GM21825 (cell line): ENCODE measurements around the gene S100A1.
"Not testable (repeated sequence)": the region's sequence is repeated elsewhere in the genome, so short reads cannot be mapped to it uniquely, and the experiment has no call there.

Experiments
- ATAC-seq: cut with Tn5 transposase; IDR thresholded peaks from one replicate; pipeline ENCODE4 v1.9.1; 2021; ENCODE audit warnings: mild to moderate bottlenecking, moderate library complexity; ENCODE audit not compliant: unreplicated experiment

S100A1 gene

GRCh38 chr1:153629971-153630370, 1.7 kb downstream of the S100A1 start:
- ATAC-seq, result no peak

DNA sequence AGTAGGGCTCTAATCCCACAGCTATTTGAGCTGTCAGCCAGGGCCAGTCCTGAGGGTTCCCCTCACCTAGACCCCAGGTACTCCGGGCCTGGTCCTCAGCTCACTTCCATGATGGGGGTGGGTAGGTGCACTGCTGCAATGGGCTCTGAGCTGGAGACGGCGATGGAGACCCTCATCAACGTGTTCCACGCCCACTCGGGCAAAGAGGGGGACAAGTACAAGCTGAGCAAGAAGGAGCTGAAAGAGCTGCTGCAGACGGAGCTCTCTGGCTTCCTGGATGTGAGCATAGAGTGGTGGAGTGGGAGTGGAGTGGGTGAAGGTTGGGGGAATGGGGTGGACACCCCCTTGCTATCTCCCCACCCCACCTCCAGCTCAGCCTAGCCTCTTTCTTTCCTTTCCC, 2.1 kb downstream of the S100A1 start:
- ATAC-seq, result no peak

DNA sequence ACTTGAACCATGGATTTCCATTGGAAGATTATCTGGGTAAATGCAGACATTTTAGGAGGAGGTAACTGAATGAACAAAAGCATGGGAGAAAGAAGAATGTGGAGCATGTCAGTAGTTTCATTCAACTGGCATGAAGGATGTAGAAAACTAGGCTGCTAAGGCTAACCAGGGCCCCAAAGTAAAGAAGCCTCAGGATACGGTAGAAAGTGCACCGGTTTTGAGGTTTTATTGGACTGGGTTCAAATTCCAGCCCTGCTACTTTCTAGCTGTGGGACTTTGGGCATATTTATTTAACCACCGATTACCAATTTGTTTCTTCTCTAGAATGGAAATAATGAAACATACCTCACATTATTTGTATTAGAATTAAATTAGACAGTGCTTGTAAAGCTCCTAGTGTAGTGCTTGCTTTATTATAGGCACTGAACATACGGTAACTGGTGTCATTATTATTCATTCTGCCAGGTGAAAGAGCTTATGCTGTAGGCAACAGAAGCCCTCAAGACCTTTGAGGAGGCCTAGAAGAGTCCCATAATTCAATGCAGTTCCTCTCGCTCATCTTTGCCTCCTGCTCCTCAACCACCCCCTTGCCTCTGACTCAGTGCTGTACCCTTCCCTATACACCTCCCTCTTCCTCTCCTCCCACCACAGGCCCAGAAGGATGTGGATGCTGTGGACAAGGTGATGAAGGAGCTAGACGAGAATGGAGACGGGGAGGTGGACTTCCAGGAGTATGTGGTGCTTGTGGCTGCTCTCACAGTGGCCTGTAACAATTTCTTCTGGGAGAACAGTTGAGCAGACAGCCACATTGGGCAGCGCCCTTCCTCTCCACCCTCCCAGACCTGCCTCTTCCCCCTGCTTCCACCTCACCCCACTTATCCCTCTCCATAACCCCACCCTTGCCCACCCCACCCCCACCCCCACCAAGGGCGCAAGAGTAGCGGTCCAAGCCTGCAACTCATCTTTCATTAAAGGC, 3.1 kb downstream of the S100A1 start:
- no peak for ATAC-seq

GRCh38 chr1:153633161-153633753, 5.0 kb downstream of the S100A1 start:
- no peak for ATAC-seq

DNA sequence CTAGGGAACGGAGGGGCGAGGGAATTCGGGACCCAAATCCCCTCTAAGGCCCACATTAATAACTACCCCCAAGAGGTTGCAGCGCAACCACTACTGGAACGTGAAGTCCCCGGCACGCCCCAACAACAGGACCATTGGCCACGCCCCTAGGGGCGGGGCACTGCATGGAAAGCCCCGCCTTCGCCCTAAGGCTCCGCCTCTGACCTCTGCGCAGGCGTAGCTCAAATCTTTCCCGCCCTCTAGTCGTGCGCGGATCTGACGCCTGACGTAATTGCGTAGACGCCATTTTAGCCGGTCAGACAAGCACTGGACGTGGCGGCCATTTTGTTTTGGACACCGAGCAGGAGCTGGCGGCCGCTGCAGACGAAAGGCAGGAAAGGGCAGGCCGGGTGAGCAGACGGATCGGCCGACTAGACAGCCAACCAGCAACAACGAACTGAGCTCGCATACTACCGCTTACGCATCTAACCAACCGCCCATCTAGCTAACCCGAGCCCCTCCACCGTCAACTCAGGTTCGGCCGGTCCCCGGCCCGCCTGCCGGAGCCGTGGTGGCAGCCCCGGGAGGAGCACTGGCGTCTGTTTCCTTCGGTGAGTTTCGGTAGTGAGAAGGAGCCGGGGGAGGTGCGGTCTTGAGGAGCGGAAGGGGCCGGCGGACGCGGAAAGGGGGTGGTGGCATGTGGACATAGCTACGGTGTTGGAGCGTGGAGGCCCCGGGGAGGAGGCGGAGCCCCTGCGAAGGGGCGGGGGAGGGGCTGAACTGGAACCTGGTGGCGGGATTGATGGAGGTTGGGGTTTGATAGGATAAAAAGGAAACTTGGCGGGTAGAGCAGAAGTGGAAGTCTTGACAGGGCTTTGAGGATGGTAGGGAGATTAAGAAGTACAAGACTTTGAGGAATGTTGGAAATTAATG, 5.8 kb downstream of the S100A1 start, which contains the start of gene CHTOP:
Gene CHTOP, plus strand, starts transcription at position 313 of the 912 bp plus-strand sequence. CDS start 2,523 bp downstream, outside the sequence.
- peak; percentile 91 for ATAC-seq

- ATAC-seq, result no peak
Observed at GRCh38 chr1:153635872-153636271, 7.6 kb downstream of the S100A1 start.

- ATAC-seq, result no peak
Observed at GRCh38 chr1:153636312-153636711, 8.1 kb downstream of the S100A1 start.

DNA sequence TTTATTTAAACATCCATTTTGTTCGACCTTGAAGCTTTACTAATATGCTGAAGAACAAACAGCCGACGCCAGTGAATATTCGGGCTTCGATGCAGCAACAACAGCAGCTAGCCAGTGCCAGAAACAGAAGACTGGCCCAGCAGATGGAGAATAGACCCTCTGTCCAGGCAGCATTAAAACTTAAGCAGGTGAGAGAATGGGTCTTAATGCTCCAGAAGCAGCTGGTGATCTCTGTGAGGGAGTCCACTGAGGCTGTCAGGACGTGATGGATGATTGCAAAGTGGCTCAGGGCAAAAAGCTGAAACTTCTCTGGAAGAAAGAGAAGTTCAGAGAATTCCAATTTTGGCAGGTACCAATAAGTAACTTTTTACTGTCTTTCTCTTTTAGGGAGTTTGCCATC, 10.0 kb downstream of the S100A1 start:
- no peak for ATAC-seq

DNA sequence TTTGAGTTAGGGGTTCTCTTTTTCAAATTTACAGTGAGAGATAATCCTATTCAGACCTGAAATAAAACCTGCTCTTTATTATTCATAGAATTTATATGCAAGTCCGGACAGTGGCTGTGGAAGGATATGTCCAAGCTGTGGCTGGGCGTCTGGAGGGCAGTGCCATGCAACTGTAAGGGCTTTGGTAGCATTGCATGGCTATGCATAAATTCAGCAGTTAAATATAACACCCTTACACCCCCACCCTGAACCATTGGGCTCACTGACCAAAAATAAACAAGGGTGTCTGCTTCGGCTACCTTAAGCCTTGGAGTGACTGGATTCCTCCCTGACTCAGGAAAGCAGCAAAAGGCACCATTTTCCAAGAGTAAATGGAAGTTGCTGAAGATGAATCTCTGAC, 11.0 kb downstream of the S100A1 start:
- no peak for ATAC-seq

- not testable (repeated sequence) for ATAC-seq
Observed at GRCh38 chr1:153640213-153640612, 12.0 kb downstream of the S100A1 start.

- no peak for ATAC-seq
Observed at GRCh38 chr1:153640861-153641260, 12.6 kb downstream of the S100A1 start.

- ATAC-seq, result no peak
Observed at GRCh38 chr1:153642161-153642560, 13.9 kb downstream of the S100A1 start.

DNA sequence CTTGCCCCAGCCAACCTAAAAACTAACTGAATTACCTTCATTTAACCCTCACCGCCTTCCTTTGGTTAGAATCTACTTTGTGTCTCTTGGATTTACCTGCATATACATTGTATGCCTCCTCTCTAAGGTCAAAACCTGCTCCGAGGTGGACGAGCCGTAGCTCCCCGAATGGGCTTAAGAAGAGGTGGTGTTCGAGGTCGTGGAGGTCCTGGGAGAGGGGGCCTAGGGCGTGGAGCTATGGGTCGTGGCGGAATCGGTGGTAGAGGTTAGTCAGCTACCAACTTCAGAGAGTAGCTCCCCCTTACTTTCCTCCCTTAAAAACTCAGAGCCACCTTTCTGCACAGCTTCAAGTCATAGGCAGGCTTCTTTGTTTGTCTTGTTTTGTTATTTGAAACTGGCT, 14.9 kb downstream of the S100A1 start:
- no peak for ATAC-seq

DNA sequence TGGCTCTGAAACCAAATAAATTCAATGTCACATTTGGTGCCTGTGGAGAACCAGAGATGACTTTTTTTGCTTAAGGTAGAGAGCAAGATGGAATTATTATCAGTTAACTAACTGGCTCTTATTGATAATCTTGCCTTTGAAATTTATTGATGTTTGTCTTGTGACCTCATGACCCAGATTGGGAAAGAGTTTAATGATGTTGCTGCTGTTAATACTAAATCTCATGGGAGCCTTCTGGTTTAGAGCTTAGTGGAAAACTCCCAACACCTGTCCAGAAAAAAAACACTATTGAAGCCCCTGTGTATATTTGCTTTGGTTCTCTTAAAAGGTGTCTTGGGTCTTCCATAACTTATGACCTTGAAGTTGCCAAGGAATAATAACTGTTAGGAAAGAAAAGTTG, 15.6 kb downstream of the S100A1 start:
- ATAC-seq, result no peak

DNA sequence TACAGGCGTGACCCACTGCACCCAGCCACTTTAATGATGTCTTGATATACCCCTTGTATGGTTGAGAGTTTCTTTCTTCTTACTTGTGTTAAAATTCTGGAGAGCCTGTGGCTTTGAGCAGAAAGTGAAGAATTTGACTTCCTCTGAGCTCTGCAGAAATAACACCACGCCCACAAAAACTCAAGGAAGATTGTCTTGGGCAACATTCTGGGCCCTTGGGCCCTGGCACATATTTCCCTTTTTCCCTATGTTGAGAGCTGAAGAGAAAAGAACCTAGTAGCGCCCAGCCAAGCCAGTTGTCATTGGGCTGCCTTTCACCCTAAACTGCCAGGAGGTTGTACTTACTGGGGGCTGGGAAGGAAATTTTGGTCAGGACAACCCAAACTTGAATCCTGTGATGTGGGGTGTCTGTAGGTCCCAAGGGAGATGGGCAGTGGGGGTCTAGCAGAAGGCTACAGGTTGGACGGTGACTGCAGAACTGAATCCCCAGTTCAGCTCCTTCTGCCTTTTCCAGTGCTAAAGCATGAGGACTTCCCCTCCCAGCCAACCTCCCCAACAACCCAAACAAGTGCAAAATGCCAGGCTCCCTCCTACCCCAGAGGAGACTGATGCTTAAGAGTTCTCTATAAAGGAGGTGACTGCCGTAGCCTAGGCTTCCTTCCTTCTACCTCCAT, 18.6 kb downstream of the S100A1 start:
- ATAC-seq, result no peak

GRCh38 chr1:153647346-153647714, 19.1 kb downstream of the S100A1 start:
- ATAC-seq, result no peak

DNA sequence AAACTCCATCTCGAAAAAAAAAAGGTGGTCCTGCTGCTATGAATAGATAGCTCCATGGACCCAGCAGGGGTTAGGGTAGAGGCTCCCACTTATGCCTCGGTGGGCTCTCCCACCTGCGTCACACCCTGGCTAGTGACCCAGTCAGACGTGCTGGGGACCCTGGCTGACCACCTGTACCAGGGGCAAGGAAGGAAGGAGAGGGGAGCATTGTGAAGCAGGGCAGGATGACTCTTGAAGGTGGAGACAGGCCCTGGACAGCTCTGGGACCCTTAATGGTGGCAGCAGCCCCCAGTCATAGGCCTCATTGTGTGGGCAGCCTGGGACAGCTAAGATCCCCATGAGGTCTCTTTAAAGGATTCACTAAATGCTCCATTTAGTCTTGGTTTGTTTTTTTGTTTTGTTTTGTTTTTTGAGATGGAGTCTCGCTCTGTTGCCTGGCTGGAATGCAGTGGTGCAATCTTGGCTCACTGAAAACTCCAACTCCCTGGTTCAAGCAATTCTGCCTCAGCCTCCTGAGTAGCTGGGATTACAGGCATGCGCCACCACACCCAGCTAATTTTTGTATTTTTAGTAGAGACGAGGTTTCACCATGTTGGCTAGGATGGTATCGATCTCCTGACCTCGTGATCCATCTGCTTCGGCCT, 19.9 kb downstream of the S100A1 start:
- no peak for ATAC-seq

GRCh38 chr1:153649137-153649862, 21.1 kb downstream of the S100A1 start:
- ATAC-seq, result no peak

- ATAC-seq, result no peak
Observed at GRCh38 chr1:153649863-153650235, 21.6 kb downstream of the S100A1 start.
